SHP77 treated with DMSO at 0.1 percent for 48 hours (cell line): ENCODE results near the gene TBCK.

Source experiments
- DNase-seq: peaks from one replicate; lab custom pipeline; 2025; lab: John Stamatoyannopoulos, UW

TBCK gene

DNA sequence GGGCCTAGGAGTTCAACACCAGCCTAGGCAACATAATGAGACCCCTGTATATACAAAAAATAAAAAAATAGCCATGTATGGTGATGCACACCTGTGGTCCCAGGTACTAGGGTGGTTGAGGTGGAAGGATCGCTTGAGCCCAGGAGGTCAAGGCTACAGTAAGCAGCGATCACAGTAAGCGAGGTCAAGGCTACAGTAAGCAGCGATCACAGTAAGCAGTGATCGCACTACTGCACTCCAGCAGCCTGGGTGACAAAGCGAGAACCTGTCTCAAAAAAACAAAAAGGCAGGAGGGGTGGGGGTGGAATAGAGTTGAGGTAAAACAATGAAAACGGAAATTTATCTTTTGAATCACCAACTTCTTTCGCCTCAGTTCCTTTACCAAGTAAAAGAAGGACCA lies 29.4 kb downstream of the TBCK start:
- no peak for DNase-seq

DNA sequence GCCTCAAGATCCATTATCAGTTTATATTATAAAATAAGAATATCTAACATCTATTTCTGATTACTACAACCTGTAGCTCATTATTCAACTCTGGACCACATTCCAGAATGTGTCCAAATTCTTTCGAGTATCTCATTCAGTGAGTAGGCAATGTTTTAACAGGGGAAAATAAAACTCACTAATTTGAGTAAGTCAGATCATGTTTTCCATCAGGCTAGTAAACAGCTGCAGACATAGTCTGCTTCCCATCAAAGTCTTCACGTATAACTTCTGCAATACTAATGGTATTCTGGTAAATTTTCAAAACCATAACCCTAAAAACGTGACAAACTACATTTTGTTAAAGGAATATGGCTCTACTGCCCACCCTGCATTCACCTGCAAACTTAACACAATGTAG lies 31.8 kb downstream of the TBCK start:
- DNase-seq, result no peak

DNA sequence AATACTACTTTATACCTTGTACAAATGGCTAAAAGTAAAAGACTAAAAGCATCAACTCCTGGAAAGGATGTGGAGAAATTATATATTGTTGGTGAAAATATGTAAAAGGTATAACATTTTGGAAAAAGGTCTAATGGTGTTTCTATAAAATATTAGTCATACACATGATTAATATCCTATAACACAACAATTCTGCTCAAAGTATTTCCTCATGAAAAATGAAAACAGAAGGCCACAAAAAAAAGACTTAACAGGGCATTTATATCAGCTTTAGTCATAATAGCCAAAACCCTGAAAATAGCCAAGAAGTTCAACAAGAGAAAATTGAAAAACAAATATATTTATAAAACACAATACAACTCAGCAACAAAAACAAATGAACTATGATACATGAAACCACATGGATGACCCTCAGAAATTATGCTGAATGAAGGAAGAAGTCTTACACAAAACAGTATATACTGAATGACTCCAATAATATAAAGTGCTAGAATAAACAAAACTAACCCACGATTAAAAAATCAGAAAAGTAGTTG lies 38.8 kb downstream of the TBCK start:
- DNase-seq, result no peak

DNA sequence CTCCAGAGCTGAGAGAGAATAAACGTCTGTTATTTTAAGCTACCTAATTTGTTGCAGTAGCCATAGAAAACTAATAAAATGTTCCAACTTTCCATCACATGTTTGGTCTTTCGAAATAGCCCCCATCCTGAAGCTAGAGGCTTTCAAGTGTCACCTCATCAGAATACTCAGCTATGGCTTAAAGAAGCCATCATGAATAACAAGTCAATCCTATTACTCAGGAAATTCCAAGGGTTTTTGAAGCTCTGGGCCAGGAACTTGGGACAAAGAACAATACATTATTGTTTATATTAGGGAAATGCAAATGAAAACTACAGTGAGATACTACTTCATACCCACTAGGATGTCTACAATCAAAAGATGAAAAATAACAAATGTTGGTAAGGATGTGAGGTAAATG lies 42.2 kb downstream of the TBCK start:
- DNase-seq, result no peak

DNA sequence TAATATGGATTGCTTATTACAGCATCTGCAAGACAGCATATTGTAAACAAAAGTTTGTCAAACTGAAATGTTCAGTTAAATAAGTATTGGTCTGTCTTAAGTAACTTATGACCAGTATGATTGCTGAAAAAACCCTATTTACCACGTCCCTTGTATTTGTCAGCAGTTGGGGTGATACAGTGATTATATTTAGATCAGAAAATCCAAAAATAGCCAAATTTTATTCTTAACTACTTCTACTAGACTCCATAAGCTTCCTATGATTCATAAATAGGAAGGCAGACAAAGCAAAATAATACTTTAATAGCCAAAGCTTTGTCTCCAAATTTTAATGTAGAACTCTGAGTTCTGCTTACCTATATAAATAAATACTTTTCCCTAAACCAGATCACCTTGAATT lies 45.3 kb downstream of the TBCK start:
- DNase-seq, result no peak

DNA sequence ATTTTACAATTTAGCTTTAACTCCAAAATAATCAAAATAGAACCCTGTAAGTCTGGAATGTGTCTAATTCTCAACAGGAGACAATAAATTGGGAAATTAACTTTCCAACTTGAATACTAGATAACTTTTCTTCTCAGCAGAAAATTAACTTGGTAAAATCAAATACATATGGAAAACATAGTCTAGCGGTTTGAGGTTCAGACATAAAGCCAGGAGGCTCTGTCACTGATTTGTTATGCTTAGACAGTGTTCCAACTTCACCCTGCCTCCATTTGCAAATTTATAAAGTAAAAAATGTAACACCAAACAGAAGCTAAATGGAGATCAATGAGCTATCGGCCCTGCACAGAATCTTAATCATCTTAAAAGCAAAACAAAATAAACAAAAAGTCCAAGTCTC lies 46.3 kb downstream of the TBCK start:
- no peak for DNase-seq

DNA sequence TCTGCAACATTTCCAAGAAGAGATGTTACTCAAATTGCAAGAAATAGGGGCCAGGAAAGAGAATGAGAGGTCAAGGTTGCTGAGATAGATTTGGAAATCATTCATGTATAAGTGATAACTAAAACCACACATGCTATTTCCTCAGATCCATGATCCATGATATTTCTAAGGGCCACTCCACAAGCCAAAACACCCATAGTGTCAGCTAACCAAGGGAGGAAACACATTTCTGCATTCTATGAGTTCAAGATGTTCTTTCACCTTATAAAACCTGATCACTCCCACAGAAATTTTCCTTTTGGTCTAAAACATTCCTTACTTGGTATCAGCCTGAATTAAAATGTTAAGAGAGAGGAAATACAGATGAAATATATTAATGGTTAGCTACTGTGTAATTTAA lies 47.2 kb downstream of the TBCK start:
- no peak for DNase-seq

DNA sequence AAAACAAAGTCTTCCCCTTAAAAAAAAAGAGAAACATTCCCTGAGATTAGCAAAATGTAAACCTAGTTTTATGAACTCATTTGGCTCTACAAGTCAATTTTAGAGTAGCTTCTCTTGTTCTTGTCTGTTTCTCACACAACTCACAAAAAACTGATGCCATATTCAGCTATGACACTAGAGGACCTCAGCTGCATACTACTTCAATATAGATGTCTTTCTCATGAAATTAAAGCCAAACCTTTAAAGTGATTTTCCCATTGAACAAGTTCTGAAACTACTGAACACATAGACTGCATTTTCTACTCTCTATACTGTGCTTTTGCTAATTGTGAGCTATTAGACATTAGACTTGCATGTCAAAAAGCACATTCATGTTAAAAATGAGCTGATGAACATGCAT lies 49.8 kb downstream of the TBCK start:
- no peak for DNase-seq

DNA sequence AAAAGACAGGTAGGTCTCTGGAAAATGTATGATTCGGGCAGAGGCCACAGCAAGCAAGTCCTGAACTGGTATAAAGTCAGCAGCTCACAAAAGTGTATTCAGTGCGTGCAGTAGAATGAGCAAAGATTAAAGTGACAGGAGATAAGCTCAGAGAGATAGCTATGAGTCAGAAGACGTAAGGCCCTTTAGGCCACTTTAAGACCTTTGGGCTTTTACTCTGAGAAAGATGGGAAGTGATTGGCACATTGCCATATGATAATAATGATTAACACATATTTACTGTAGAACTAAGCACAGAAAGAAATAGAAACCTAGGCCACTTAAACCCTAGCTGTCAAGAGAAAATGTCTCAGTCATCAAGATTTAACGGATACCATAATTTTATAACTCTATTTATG lies 51.7 kb downstream of the TBCK start:
- no peak for DNase-seq

DNA sequence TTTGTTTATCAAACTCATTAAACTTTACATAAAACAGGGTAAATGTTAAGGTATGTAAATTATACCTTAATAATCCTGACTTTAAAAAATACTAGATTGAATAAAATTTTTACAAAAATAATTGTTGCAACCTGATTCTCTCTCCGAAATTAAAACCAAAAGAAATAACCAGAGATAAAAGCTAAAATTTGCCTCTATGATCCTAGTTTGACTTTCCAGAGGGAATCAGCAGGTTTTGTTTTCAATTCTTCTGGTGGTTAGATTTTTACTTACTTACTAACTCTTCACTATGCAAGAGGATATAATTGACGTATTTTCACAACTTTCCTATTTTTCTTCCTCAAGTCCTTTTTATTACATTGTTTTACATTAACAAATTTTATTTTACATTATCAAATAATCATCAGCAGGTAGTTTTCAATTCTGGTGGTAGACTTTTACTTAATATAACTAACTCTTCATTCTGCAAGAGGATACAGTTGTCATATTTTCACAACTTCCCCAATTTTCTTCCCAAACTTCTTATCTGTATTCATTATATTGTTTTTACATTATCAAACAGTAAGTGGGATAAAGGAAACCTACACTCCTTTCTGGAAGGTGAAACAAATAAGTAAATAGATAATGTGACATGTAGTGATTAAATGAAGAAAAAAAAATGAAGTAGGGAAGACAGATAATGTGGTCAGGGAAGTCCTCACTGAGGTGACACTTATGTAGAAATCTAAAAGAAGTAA lies 52.2 kb downstream of the TBCK start:
- no peak for DNase-seq

DNA sequence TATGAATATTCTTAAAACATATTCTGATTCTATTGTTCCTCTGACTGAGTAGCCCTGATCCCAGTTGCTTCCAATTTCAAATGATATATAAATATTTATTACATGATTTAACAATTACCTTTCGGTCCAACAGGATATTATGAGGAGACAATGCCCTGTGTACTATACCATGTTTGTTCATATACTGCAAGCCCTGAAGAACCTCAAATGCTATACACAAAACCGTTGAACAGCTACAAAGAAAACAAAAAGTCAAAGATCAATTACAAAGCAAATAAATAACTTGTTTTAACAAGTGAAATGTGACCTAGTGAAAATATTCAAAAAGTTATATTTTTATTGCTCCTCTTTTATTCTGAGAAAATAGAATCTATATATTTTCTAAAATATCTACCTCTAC lies 54.0 kb downstream of the TBCK start:
- no peak for DNase-seq

DNA sequence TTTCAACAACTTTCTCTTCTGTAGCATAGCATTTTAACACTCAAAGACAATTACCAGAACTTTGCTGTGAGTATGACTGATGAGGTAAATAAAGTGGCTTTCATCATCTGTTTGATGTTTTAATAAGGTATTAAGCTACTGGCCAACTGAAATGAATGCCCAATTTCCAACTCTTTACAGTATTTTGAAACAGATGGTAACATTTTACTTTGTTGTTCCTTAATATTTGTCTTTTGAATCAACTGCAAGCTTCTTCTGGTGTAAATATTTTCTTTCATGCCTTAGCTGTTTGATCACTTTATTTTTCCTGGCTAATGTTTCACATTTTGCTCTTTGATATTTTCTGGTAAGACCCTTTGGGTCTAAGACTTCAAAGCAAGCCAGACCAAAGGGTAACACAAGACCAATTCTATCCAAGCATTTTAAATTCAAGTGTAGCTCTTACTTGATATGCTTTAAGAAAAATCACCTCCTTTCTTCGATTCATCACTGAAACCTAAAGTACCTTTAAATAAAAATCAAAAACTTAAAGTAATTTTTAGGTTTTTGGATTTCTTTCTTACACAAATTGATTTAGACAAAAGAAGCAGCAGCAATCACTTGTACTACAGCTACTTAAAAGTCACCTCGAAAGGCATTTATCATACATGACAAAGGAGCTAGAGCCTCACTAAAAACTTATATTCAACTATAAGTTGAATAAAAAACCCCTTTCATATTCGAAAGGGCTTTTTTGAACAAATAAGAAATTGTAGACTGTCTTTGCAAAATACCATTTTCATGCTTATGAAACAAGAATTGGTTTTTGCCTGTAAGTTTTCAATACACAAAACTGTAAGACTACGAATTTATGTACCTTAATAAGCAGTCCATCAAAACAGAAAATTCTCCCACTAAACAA lies 57.6 kb downstream of the TBCK start:
- no peak for DNase-seq

DNA sequence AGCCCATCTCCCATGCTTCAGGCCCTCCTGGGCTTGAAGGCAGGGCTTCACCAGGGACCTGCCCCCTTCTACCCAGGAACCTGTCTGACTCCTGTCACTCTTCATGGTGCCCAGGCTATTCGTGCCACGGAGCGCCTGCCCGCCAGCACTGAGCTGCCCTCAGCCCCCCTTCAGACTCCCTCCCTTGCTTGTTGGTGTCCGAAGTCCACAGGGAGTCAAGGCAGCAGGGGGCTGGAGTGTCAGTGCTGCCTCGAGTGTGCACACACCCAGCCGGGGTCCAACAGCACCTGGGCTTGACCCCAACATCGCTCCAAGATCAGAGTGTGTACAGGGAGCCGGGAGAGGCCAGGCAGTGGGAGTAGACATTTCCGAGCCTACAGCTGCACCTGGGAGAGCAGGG lies 59.8 kb downstream of the TBCK start:
- no peak for DNase-seq

DNA sequence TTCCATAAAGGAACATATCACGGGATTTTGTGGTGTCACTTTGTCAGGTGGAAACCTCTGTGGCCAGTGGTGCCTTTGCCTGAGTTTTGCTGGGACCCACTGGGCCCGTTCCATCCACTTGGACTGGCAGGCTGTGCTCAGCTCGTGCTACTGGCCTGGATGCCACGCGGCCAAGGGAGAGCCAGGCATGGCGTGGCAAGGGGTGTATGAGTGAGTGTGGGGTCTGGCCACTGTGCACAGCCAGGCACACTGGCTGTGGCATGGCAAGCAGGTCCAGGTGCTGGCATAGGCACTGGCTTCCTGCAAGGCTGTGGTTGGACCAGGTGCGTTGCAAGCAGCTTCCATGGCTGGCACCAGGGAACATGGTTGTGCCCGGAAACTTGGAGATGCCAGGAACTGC lies 60.8 kb downstream of the TBCK start:
- DNase-seq, result no peak

DNA sequence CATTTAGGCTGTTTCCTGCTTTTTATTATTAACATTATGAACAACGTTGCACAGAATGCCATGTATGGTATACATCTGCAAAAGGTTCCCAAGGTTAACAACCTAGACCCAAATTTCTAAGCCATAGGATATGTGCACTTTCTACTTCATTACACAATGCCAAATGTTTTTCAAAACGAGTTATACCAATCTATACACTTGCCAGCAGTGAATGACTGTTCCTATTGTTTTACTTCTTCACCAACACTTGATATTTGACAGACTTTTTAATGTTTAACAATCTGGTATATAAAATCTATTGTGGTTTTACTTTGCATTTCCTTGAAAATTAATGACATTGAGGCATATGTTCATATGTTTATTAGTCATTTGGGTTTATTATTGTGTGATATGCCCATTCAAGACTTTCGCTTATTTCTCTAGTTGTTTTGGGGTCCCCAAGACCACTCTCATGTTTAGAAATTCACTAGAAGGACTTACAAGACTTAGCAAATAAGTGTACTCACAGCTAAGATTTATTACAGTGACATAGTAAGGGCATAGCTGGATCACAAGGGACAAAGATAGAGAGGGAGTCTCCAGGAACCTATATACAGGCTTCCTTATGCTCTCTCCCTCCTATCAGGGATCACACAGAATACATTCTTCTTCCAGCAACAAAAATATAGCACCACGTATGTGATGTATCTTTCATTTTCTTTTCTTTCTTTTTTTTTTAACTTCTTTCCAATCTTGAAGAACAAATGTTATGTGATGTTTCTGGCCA lies 62.5 kb downstream of the TBCK start:
- no peak for DNase-seq

DNA sequence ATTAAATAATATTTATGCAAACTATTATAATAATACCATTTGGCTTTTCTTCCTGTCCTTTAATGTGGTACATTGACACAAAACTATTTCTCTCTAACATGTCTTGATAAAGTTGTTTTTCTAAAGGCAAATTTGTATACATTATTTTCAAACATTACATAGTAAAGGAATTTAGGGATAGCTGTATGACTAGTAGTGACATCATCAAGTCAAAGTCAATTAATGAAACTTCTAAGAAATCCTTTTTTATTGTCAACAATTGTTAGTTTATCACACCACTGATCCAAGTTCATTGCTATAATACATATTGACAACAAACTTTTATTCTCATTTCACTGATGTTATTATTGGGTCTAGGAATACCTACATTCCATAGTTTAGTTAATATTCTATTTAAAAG lies 68.4 kb downstream of the TBCK start:
- no peak for DNase-seq

DNA sequence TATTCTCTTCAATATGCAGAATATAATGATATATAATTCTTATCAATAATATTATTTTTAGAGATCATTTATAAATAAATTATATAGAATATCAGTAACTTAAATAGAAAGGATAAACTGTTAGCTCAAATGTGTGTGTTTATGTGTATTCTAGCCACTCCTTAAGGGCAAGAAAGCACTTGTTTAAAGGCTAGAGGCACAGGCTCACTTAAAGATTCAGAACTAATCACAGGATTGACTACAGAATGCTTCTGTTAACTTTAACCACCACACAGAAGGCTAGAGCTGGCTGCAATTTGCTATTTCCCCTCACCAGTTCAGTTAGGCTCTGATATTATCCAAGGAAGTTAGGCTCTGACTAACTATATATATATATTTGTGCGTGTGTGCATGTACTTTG lies 69.6 kb downstream of the TBCK start:
- DNase-seq, result no peak

DNA sequence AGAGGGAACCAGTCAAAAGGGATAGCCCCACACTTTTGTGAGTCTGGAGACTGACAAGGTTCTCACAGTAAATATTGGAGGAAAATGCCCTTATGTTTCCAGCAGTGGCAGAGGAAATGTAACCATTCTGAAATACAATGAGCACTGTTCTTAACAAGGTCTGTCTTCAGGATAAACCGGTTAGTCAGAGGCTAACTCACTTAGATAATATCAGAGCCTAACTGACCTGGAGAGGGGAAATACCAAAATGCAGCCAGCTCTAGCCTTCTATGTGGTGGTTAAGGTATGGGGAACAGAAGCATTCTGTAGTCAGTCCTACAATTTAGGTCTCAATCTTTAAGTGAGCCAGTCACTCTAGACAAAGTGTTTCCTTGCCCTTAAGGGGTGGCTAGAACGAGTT lies 70.8 kb downstream of the TBCK start:
- DNase-seq, result no peak

DNA sequence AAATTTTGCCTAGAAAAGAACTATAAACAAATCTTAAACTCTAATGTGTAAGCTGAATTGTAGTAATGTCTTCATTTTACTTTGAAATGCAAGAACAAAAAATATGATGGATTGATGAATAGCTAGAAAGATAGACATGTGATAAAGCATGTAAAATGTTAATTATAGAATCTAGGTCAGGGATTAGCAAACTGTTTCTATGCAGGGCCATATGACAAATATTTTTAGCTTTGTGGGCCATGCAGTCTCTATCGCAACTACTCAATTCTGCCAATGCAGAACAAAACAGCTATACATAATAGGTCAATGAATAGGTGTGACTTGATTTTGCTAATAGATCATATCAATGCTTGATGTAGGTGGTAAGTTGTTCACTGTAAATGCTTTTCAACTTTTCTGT lies 75.3 kb downstream of the TBCK start:
- no peak for DNase-seq

DNA sequence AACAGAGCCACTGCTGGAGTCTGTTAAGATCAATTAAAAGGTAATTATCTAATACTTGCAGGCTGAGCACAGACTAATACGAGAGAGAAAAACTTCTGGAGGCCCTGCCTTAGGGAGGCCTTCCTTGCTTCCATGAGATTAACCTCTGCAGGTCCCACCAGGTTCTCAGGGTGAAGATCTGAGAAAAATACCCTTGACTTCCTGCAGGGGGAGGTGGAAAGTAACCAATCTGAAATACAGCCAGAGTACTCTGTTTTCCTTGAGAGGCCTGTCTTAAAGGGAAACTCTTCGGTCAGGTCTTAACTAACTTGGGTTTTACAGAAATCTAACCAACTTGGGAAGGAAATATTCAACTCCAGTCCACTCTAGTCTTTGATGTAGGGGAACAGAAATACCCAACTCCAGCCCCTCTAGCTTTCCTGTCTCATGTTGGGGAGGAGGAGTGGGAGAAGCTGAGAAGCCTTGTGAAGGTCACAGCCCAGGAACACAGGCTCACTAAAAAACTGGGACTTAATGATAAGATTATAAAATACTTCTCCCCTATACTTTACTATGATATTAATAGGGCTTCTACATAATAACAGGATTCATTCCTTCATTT lies 77.1 kb downstream of the TBCK start:
- DNase-seq, result no peak

DNA sequence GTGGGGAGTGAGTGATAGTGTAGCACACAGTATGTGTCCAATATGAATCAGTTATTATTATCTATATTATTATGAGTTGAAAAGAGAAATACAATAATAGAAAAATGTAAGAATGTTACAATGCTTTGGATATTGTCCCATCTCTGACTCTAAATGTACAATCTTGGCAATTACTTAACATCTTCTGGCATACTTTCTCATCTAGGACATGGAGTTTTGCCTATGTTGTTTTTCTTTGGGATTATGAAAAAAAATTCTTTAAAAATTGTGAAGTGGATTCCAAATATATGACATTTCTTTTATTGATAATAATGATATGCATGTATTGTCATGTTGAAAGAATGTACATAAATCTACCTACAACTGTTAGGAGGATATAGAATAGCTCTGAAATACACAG lies 84.1 kb downstream of the TBCK start:
- no peak for DNase-seq

DNA sequence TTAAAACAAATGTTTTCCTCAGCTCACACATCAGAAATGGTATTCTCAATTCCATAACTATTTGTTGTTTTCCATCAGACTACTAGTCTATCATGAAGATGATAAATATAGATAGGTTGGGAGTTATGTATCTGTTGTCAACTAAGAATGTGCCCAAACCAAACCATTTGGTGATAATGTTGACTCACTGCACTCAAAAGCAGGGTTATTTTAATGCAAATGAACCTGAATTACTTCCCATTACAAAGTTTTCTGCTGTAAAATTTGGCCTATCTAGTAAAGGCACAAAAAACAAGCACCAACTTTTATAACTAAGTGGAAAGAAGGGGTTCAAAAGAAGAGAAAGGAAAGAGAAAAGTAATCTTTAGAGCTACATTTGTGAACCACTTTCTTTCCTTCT lies 93.5 kb downstream of the TBCK start:
- no peak for DNase-seq
